ENCODE results near the gene KRT83.

Gene KRT83

GRCh38 chr12:52320784-52321400 lies at the start of gene KRT83:
Gene KRT83 (minus strand): TSS chr12:52321398. CDS start chr12:52321335, 63 bp downstream.
- DNase-seq = no peak

- no peak for DNase-seq
These were observed 48.6 kb upstream of the KRT83 start for GRCh38 chr12:52369809-52370208.

GRCh38 chr12:52369211-52369610 lies 48.0 kb upstream of the KRT83 start:
- DNase-seq = no peak

- no peak for DNase-seq
These were observed 47.3 kb upstream of the KRT83 start for GRCh38 chr12:52368508-52368907.

- no peak for DNase-seq
These were observed 46.7 kb upstream of the KRT83 start for GRCh38 chr12:52367876-52368275.

- DNase-seq = no peak
These were observed 45.7 kb upstream of the KRT83 start, which contains the start of gene KRT85 for GRCh38 chr12:52366738-52367485. Gene KRT85 (minus strand): TSS chr12:52367481. CDS start chr12:52367405, 76 bp downstream.

- no peak for DNase-seq
These were observed 43.8 kb upstream of the KRT83 start for GRCh38 chr12:52364901-52365489.

GRCh38 chr12:52364061-52364460 lies 42.9 kb upstream of the KRT83 start:
- DNase-seq = no peak

- no peak for DNase-seq
These were observed 42.0 kb upstream of the KRT83 start for GRCh38 chr12:52363111-52363679.

- DNase-seq = no peak
These were observed 41.0 kb upstream of the KRT83 start for GRCh38 chr12:52362118-52362726.

- no peak for DNase-seq
These were observed 40.4 kb upstream of the KRT83 start for GRCh38 chr12:52361553-52361952.

GRCh38 chr12:52360663-52361271 lies 39.6 kb upstream of the KRT83 start:
- no peak for DNase-seq

GRCh38 chr12:52360106-52360662 lies 39.0 kb upstream of the KRT83 start:
- DNase-seq = no peak

- DNase-seq = no peak
These were observed 38.4 kb upstream of the KRT83 start for GRCh38 chr12:52359621-52360061.

GRCh38 chr12:52358575-52359350 lies 37.6 kb upstream of the KRT83 start:
- DNase-seq = no peak

- DNase-seq = no peak
These were observed 35.8 kb upstream of the KRT83 start for GRCh38 chr12:52356762-52357580.

GRCh38 chr12:52356031-52356761 lies 35.0 kb upstream of the KRT83 start:
- no peak for DNase-seq

GRCh38 chr12:52355176-52355575 lies 34.0 kb upstream of the KRT83 start:
- DNase-seq = no peak

GRCh38 chr12:52354200-52354599 lies 33.0 kb upstream of the KRT83 start:
- peak; percentile 48 for DNase-seq

GRCh38 chr12:52353766-52354165 lies 32.6 kb upstream of the KRT83 start:
- no peak for DNase-seq

Measured in left hindlimb (tissue), 1 donor.